Measurements from ENCODE around the gene TMLHE. TPM values are rescaled to one million over a fixed set of nuclear protein-coding genes. Genes with fewer than 3 reads are reported as not detected.

TMLHE gene
- total and polyA plus RNA-seq, 2 of the 13 experiments (the other 11 are each of a cell fraction or from before 2014, with no cell fraction given): 12.5 to 14.2 TPM

- no peak for ATAC-seq
- in situ Hi-C loops (cut with HindIII; ENCODE audit: extremely low pct_ligation_motif_present, low pct_unique_long_range_greater_than_20kb): no loop called here
Observed at GRCh38 chrX:155613927-155614559, 1.3 kb upstream of the TMLHE start.

GRCh38 chrX:155611302-155611701 is 1.4 kb downstream of the TMLHE start:
- peak overlapping the region; percentile 9 to 85 (median 76); a peak in 3 of 6 replicates for H3K4me3 ChIP-seq (replicated peaks in 1 of 3; ENCODE audit: insufficient read depth in 1 of 3, low read depth in 2 of 3, low read length in 3 of 3)
- H3K79me2 ChIP-seq (ENCODE audit: insufficient read depth, low read length): peaks cover 16% of the 10 kb centered on the region
- no peaks in the 10 kb centered on the region; the same call in 1 of the 2 replicates for H3K9me3 ChIP-seq (ENCODE audit: low read length)
- ChIA-PET POLR2A (no interaction called here), CTCF (ENCODE audit: low intra/inter-chr PET ratio, low total read pairs) (no interaction called here)
- FAIRE-seq (no peak), DNase-seq (ENCODE audit: low spot score) (no peak), ATAC-seq (no peak)
- H4K20me1 ChIP-seq (ENCODE audit: insufficient read depth, low read length): no peaks in the 10 kb centered on the region
- H3K27ac ChIP-seq (ENCODE audit: extremely low read length, insufficient read depth, low read length): no peak overlapping the region
- peak overlapping the region; percentile 74 for H3K4me2 ChIP-seq (ENCODE audit: low read depth, low read length)
- BruUV-seq (replicated peaks): no TSS peak
- in situ Hi-C loops (cut with HindIII; ENCODE audit: extremely low pct_ligation_motif_present, low pct_unique_long_range_greater_than_20kb): no loop called here
- intact Hi-C loops (cut with micrococcal nuclease; ENCODE audit: unreplicated experiment): no loop called here
- H3K9ac ChIP-seq (ENCODE audit: insufficient read depth, low read depth, low read length): no peak overlapping the region
- H3K36me3 ChIP-seq (replicated peaks in 1 of 2; ENCODE audit: control insufficient read depth in 1 of 2, insufficient read depth in 2 of 2, low read length in 2 of 2): no peaks in the 10 kb centered on the region
- no peak overlapping the region for H2AFZ ChIP-seq (ENCODE audit: low read length)
- H3K4me1 ChIP-seq (ENCODE audit: insufficient read depth, low read length): peaks cover 6% of the 10 kb centered on the region; the same call in 1 of the 2 replicates
- WGBS (ENCODE audit: low lambda C conversion rate): 79% methylated on average over 2 of the region's 2 CpGs
- H3K27me3 ChIP-seq (ENCODE audit: control insufficient read depth in 1 of 2, insufficient read depth in 2 of 2, low read length in 2 of 2): no peaks in the 10 kb centered on the region; a peak in 1 of 5 replicates
- no peak for TF ChIP-seq CBX1 (IDR thresholded peaks at IDR 0.05; ENCODE audit: low read depth)
- no peak for TF ChIP-seq RBM22 (optimal IDR thresholded peaks at IDR 0.05; ENCODE audit: low read length)
- TF ChIP-seq HINFP (CRISPR knock-in tag; IDR thresholded peaks at IDR 0.05; ENCODE audit: low read depth): no peak
- TF ChIP-seq ZFP36L2 (CRISPR knock-in tag; IDR thresholded peaks at IDR 0.05): no peak
- TF ChIP-seq ZNF317 (CRISPR knock-in tag; IDR thresholded peaks at IDR 0.05): no peak
- TF ChIP-seq ZNF652 (CRISPR knock-in tag; IDR thresholded peaks at IDR 0.05; ENCODE audit: borderline replicate concordance, low read depth): no peak
- no peak for TF ChIP-seq ZBTB20 (CRISPR knock-in tag; IDR thresholded peaks at IDR 0.05; ENCODE audit: borderline replicate concordance, low read depth)
- TF ChIP-seq GTF3A (CRISPR knock-in tag; conservative IDR thresholded peaks at IDR 0.05): no peak
- TF ChIP-seq ZBTB8A (CRISPR knock-in tag; IDR thresholded peaks at IDR 0.05; ENCODE audit: borderline replicate concordance, low read depth): no peak
- no peak for TF ChIP-seq THYN1 (CRISPR knock-in tag; IDR thresholded peaks at IDR 0.05; ENCODE audit: borderline replicate concordance, low read depth)
- TF ChIP-seq SMARCE1 (IDR thresholded peaks at IDR 0.05; ENCODE audit: borderline replicate concordance): no peak

More at GRCh38 chrX:155613927-155614559, 1.3 kb upstream of the TMLHE start:
- Histone ChIP-seq H3K79me2 (ENCODE audit: insufficient read depth, low read length) (peaks cover 10% of the 10 kb centered on the region), H3K36me3 (replicated peaks in 1 of 2; ENCODE audit: control insufficient read depth in 1 of 2, insufficient read depth in 2 of 2, low read length in 2 of 2) (no peaks in the 10 kb centered on the region), H3K27me3 (ENCODE audit: control insufficient read depth in 1 of 2, insufficient read depth in 2 of 2, low read length in 2 of 2) (no peaks in the 10 kb centered on the region; a peak in 1 of 5 replicates), H3K4me3 (replicated peaks in 1 of 3; ENCODE audit: insufficient read depth in 1 of 3, low read depth in 2 of 3, low read length in 3 of 3) (no peak overlapping the region), H3K27ac (ENCODE audit: extremely low read length, insufficient read depth, low read length) (no peak overlapping the region), H3K9ac (ENCODE audit: insufficient read depth, low read depth, low read length) (no peak overlapping the region), H2AFZ (ENCODE audit: low read length) (no peak overlapping the region), H3K9me3 (ENCODE audit: low read length) (no peaks in the 10 kb centered on the region), H3K4me2 (ENCODE audit: low read depth, low read length) (no peak overlapping the region), H3K4me1 (ENCODE audit: insufficient read depth, low read length) (peaks cover 6% of the 10 kb centered on the region; the same call in 1 of the 2 replicates), H4K20me1 (ENCODE audit: insufficient read depth, low read length) (no peaks in the 10 kb centered on the region)
- ChIA-PET CTCF (ENCODE audit: low intra/inter-chr PET ratio, low total read pairs) (no interaction called here), POLR2A (no interaction called here)
- BruUV-seq (replicated peaks): no TSS peak
- intact Hi-C loops (cut with micrococcal nuclease; ENCODE audit: unreplicated experiment): no loop called here
- DNase-seq (ENCODE audit: low spot score): no peak
- TF ChIP-seq GMEB2 (CRISPR knock-in tag; IDR thresholded peaks at IDR 0.05; ENCODE audit: low read depth): no peak
- no peak for FAIRE-seq
